HepG2 (cell line): ENCODE results near the gene TEAD3. TPM values are rescaled to one million over a fixed set of nuclear protein-coding genes. Genes with fewer than 3 reads are reported as not detected.

Experiments
- ATF7-NPFF ChIP-seq: sonication (generic); formaldehyde crosslinking; IDR thresholded peaks from 2 replicates; pipeline ENCODE4 v1.8.1; 2023; ENCODE audit warnings: mild to moderate bottlenecking, low read depth, missing genetic modification reagents, moderate library complexity
- HDAC1 ChIP-seq: sonication (generic); formaldehyde crosslinking; IDR thresholded peaks from 2 replicates; pipeline ENCODE4 v1.5.1; 2020; ENCODE audit warnings: mild to moderate bottlenecking, missing genetic modification reagents
- KDM2A ChIP-seq: sonication (generic); formaldehyde crosslinking; IDR thresholded peaks from 2 replicates; pipeline ENCODE4 v1.4.0; 2020; ENCODE audit warnings: low read depth, missing genetic modification reagents, borderline replicate concordance
- LBX2 ChIP-seq: sonication (generic); formaldehyde crosslinking; IDR thresholded peaks from 2 replicates; pipeline ENCODE4 v1.5.0; 2020; ENCODE audit warnings: missing genetic modification reagents, mild to moderate bottlenecking, borderline replicate concordance
- MEIS1 ChIP-seq: sonication (generic); formaldehyde crosslinking; IDR thresholded peaks from 2 replicates; pipeline ENCODE4 v1.9.0; 2021; ENCODE audit warnings: mild to moderate bottlenecking, missing genetic modification reagents, moderate library complexity, borderline replicate concordance
- MYC ChIP-seq: sonication (generic); formaldehyde crosslinking; IDR thresholded peaks from 2 replicates; pipeline ENCODE4 v1.9.0; 2021; ENCODE audit warnings: missing genetic modification reagents, borderline replicate concordance
- NRL ChIP-seq: sonication (generic); formaldehyde crosslinking; IDR thresholded peaks from 2 replicates; pipeline ENCODE4 v1.5.0; 2020; ENCODE audit warnings: missing genetic modification reagents, mild to moderate bottlenecking, moderate library complexity, borderline replicate concordance
- RARA ChIP-seq: IDR thresholded peaks from 2 replicates; pipeline ENCODE4 v1.6.1; 2016; ENCODE audit warnings: missing genetic modification reagents, missing compliant biosample characterization
- ZFP91 ChIP-seq: sonication (generic); formaldehyde crosslinking; IDR thresholded peaks from 2 replicates; pipeline ENCODE4 v1.9.0; 2022; ENCODE audit warnings: missing genetic modification reagents, mild to moderate bottlenecking, borderline replicate concordance
- ZNF496 ChIP-seq: sonication (generic); formaldehyde crosslinking; IDR thresholded peaks from 2 replicates; pipeline ENCODE4 v1.8.1; 2023; ENCODE audit warnings: mild to moderate bottlenecking, moderate library complexity, missing genetic modification reagents; ENCODE audit not compliant: insufficient replicate concordance
- ZNF569 ChIP-seq: sonication (generic); formaldehyde crosslinking; IDR thresholded peaks from 2 replicates; pipeline ENCODE4 v1.5.0; 2020; ENCODE audit warnings: mild to moderate bottlenecking, missing genetic modification reagents, moderate library complexity, borderline replicate concordance
- ZNF710 ChIP-seq: sonication (generic); formaldehyde crosslinking; IDR thresholded peaks from 2 replicates; pipeline ENCODE4 v1.5.0; 2020; ENCODE audit warnings: mild to moderate bottlenecking, missing genetic modification reagents, borderline replicate concordance
- ZNF761 ChIP-seq: sonication (generic); formaldehyde crosslinking; conservative IDR thresholded peaks from 2 replicates; pipeline ENCODE4 v1.4.0; 2020; ENCODE audit warnings: mild to moderate bottlenecking, missing genetic modification reagents
- polyA plus RNA-seq, 8 experiments: library from polyadenylated mRNA; depleted of rRNA in 3 of 8; stranded (reverse) in 7 of 8; unstranded in 1 of 8; fragments of >200 nt; fragmentation: Illumina TruSeq in 4 of 8; extraction: Trizol in 4 of 8; gene quantifications; 2 replicates each; pipeline versions ENCODE4 v1.2.1 to v1.2.3, GENCODE V29; 2011 to 2016; ENCODE audit warnings: low read depth in 4 of 8, missing spikeins in 1 of 8, mixed read lengths in 1 of 8; ENCODE audit not compliant: insufficient read depth in 1 of 8
- total RNA-seq, 5 experiments: library from RNA; depleted of rRNA; stranded (reverse); fragments of >200 nt; fragmentation: Illumina TruSeq; extraction: Trizol; gene quantifications; 2 replicates each; pipeline ENCODE4 v1.2.3, GENCODE V29; 2016; ENCODE audit warnings: low read depth in 1 of 5
- TF ChIP-seq, protein P1 (sequence below), 2 experiments: IDR thresholded peaks; 2 replicates each; pipeline ENCODE4 v1.6.1; 2011 to 2012; ENCODE audit warnings: low read length in 2 of 2, borderline replicate concordance in 1 of 2, low read depth in 1 of 2, mild to moderate bottlenecking in 1 of 2, moderate library complexity in 1 of 2

Gene TEAD3
- total and polyA plus RNA-seq, 2 of the 13 experiments (the other 11 are each of a cell fraction or from before 2014, with no cell fraction given) = 15.1 to 16.5 TPM

GRCh38 chr6:35473075-35473849 lies 23.6 kb downstream of the TEAD3 start (continued):
- TF ChIP-seq KDM2A = 0 out of 2 replicates have a peak, but pooled peaks have one; percentile 18
- no peak for TF ChIP-seq RARA (CRISPR knock-in tag)
- no peak for TF ChIP-seq MEIS1
- TF ChIP-seq ZNF496 (CRISPR knock-in tag) = no peak
- TF ChIP-seq, protein P1, sequence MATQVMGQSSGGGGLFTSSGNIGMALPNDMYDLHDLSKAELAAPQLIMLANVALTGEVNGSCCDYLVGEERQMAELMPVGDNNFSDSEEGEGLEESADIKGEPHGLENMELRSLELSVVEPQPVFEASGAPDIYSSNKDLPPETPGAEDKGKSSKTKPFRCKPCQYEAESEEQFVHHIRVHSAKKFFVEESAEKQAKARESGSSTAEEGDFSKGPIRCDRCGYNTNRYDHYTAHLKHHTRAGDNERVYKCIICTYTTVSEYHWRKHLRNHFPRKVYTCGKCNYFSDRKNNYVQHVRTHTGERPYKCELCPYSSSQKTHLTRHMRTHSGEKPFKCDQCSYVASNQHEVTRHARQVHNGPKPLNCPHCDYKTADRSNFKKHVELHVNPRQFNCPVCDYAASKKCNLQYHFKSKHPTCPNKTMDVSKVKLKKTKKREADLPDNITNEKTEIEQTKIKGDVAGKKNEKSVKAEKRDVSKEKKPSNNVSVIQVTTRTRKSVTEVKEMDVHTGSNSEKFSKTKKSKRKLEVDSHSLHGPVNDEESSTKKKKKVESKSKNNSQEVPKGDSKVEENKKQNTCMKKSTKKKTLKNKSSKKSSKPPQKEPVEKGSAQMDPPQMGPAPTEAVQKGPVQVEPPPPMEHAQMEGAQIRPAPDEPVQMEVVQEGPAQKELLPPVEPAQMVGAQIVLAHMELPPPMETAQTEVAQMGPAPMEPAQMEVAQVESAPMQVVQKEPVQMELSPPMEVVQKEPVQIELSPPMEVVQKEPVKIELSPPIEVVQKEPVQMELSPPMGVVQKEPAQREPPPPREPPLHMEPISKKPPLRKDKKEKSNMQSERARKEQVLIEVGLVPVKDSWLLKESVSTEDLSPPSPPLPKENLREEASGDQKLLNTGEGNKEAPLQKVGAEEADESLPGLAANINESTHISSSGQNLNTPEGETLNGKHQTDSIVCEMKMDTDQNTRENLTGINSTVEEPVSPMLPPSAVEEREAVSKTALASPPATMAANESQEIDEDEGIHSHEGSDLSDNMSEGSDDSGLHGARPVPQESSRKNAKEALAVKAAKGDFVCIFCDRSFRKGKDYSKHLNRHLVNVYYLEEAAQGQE (IDR thresholded peaks at IDR 0.05; ENCODE audit: borderline replicate concordance in 1 of 2, low read depth in 1 of 2, low read length in 2 of 2) = no peak
- no peak for TF ChIP-seq ZNF710 (CRISPR knock-in tag)
- TF ChIP-seq MYC (CRISPR knock-in tag) = 0 out of 2 replicates have a peak, but pooled peaks have one; percentile 28
- 0 out of 2 replicates have a peak, but pooled peaks have one; percentile 12 for TF ChIP-seq HDAC1
- TF ChIP-seq LBX2 (CRISPR knock-in tag) = no peak
- peak; percentile 41; the same call in 1 of the 2 replicates for TF ChIP-seq NRL
- TF ChIP-seq ZFP91 (CRISPR knock-in tag) = 0 out of 2 replicates have a peak, but pooled peaks have one; percentile 26
- TF ChIP-seq ZNF569 (CRISPR knock-in tag) = no peak
- TF ChIP-seq ZNF761 (CRISPR knock-in tag) = no peak
- 0 out of 2 replicates have a peak, but pooled peaks have one; percentile 28 for TF ChIP-seq ATF7-NPFF
